Skeletal muscle tissue (tissue), 4 donors: ENCODE results near the gene NFKBIZ. TPM values are rescaled to one million over a fixed set of nuclear protein-coding genes. Genes with fewer than 3 reads are reported as not detected.
"Not testable (repeated sequence)": the region's sequence is repeated elsewhere in the genome, so short reads cannot be mapped to it uniquely, and the experiment has no call there.

Experiments used
- H3K27ac ChIP-seq: one replicate; pipeline ENCODE4 v1.7.0; 2013; ENCODE audit warnings: mild to moderate bottlenecking, low read depth, low read length, inconsistent platforms
- H3K27me3 ChIP-seq, 3 donors: one replicate each; pipeline ENCODE4 v1.7.0; 2013; ENCODE audit warnings: low read length in 3 of 3; ENCODE audit not compliant: control insufficient read depth in 3 of 3, insufficient read depth in 3 of 3
- H3K36me3 ChIP-seq, 3 donors: one replicate each; pipeline ENCODE4 v1.7.0; 2013; ENCODE audit warnings: low read length in 3 of 3; ENCODE audit not compliant: control insufficient read depth in 3 of 3, insufficient read depth in 3 of 3
- H3K4me1 ChIP-seq, 3 donors: one replicate each; pipeline ENCODE4 v1.7.0; 2013; ENCODE audit warnings: low read length in 3 of 3, mild to moderate bottlenecking in 3 of 3; ENCODE audit not compliant: control insufficient read depth in 3 of 3, insufficient read depth in 3 of 3
- H3K4me3 ChIP-seq, 3 donors: one replicate each; pipeline ENCODE4 v1.7.0; 2013; ENCODE audit warnings: low read length in 3 of 3
- H3K9ac ChIP-seq, 3 donors: one replicate each; pipeline ENCODE4 v1.7.0; 2013; ENCODE audit warnings: low read length in 3 of 3, mild to moderate bottlenecking in 3 of 3, moderate library complexity in 2 of 3, low read depth in 1 of 3
- H3K9me3 ChIP-seq, 3 donors: one replicate each; pipeline ENCODE4 v1.7.0; 2013; ENCODE audit warnings: low read length in 3 of 3; ENCODE audit not compliant: control insufficient read depth in 3 of 3
- total RNA-seq: library from RNA; depleted of rRNA; stranded (reverse); fragments of >200 nt; gene quantifications from one replicate; pipeline ENCODE4 v1.2.3, GENCODE V29; 2014
- donor health status: Osteomylitis.

The NFKBIZ gene
- total RNA-seq, 1 donor from 2014 or later, result 7.8 TPM

DNA sequence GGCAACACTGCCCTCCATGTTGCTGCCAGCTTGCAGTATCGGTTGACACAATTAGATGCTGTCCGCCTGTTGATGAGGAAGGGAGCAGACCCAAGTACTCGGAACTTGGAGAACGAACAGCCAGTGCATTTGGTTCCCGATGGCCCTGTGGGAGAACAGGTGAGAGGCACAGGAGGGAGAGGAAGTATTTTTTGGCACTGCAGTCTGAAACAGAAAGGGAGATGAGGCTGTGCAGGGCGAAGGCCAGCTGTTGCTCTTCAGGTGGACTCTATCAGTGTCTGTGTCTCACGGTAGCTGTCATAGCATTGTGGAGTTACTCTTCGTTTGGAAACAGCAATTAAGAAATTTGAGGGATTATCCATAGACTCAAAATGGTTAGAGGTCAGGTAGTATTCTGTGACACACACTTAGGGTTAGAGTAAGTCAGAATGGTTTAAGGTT, 8.0 kb downstream of the NFKBIZ start:
- Histone ChIP-seq H3K27me3 (no peaks in the 10 kb centered on the region), H3K4me3 (no peak overlapping the region), H3K27ac (no peak overlapping the region), H3K36me3 (peaks cover 44 to 77% (median 73%) of the 10 kb centered on the region in 3 donors), H3K9ac (no peak overlapping the region), H3K9me3 (no peaks in the 10 kb centered on the region), H3K4me1 (no peaks in the 10 kb centered on the region)

DNA sequence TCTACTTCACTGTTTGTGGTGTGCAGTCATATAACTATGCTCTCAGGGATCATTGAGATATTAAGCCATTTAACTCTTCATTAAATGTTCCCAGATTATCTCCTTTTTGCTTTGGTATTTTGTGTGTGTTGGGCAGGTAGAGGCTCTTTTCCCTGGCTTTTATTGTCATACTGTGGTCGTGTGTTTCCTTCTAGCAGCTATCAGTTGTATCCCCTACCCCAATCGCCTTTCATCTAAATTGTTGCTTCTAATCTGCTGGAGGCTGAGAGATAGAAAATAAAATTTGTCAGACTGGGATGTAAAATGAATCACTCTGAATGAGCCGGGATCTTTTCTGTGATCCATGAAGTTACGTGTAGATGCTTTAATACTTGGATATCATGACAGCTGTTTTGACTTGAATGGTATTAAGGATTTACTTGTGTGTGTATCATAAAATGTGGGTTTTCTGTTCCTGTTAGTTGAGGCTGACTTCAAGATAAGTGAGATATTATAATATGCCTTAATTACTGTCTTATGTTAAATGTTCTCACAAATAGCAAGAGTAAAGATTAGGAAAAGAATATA, 9.2 kb downstream of the NFKBIZ start:
- Histone ChIP-seq H3K4me3 (no peak overlapping the region), H3K4me1 (no peaks in the 10 kb centered on the region)

DNA sequence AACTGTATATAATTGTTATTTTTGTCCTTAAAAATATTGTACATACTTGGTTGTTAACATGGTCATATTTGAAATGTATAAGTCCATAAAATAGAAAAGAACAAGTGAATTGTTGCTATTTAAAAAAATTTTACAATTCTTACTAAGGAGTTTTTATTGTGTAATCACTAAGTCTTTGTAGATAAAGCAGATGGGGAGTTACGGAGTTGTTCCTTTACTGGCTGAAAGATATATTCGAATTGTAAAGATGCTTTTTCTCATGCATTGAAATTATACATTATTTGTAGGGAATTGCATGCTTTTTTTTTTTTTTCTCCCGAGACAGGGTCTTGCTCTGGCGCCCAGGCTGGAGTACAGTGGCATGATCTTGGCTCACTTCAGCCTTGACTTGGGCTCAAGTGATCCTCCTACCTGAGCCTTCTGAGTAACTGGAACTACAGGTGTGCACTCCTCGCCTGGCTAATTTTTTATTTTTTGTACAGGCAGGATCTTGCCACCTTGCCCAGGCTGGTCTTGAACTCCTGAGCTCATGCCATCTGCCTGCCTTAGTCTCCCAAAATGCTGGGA, 10.7 kb downstream of the NFKBIZ start:
- no peaks in the 10 kb centered on the region for H3K27me3 ChIP-seq
- peaks cover 22 to 52% (median 47%) of the 10 kb centered on the region in 3 donors for H3K36me3 ChIP-seq
- no peak overlapping the region for H3K9ac ChIP-seq

More for the DNA sequence above, 9.2 kb downstream of the NFKBIZ start:
- Histone ChIP-seq H3K36me3 (peaks cover 32 to 66% (median 61%) of the 10 kb centered on the region in 3 donors), H3K27me3 (no peaks in the 10 kb centered on the region), H3K27ac (no peak overlapping the region), H3K9me3 (no peaks in the 10 kb centered on the region), H3K9ac (no peak overlapping the region)

DNA sequence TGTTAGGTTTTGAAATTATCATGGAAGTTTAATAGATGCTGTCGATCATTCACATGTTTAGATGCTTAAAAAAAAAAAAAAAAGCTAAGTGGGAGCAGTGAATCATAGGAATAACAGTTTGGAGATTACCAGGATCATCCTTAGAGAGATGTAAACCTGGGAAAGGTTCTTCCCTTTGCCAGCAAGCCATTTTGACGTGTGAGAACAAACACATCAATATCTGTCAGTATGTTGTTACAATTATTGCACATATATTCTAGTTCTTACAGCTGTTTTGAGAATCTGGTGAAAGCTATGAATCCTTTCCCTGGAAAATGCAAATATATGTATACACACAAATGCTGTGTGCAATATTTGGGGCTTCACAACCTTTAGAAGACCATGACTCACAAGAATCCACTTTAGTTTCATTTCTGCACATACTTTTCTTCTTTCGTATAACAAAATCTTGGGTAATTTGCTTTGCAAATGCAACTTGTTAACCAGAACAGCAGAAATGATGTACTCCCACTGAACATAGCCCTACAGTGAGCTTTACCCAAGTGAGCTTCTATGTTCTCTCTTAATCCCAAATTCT, 12.0 kb downstream of the NFKBIZ start:
- H3K4me1 ChIP-seq, result no peaks in the 10 kb centered on the region
- H3K4me3 ChIP-seq, result no peak overlapping the region
- H3K9ac ChIP-seq, result no peak overlapping the region
- no peaks in the 10 kb centered on the region for H3K27me3 ChIP-seq
- peaks cover 14 to 42% (median 35%) of the 10 kb centered on the region in 3 donors for H3K36me3 ChIP-seq
- no peaks in the 10 kb centered on the region for H3K9me3 ChIP-seq
- H3K27ac ChIP-seq, result no peak overlapping the region

More for the DNA sequence above, 10.7 kb downstream of the NFKBIZ start:
- Histone ChIP-seq H3K9me3 (no peaks in the 10 kb centered on the region), H3K27ac (no peak overlapping the region), H3K4me1 (no peaks in the 10 kb centered on the region), H3K4me3 (no peak overlapping the region)

DNA sequence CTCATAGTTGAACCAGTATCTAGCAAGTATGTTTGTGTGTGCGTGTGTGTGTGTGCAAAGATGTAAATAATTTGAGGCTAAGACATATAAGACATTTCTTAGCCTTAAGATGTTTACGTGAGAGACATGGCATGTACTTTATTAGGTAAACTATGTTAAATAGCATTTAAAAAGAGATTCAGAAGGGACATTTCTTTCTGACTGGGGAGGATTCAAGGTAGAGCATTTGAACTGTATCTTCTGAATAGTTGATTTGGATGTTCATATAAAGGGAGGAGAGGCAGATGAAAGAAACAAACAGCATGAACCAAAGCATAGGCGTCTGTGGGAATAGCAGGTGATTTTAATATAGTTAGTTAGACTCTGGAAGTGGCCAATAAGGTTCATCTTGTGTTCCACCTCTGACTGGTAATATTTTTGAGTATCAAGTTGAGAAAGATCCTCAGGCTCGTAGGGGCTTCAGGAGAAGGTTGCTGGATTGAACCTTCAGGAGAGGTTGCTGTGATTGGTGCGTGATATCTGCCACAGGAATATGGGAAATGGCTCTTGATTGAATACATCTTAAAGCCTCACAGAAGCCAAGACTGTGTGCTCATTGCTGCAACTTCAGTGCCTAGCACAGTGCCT, 12.6 kb downstream of the NFKBIZ start:
- no peaks in the 10 kb centered on the region for H3K9me3 ChIP-seq
- no peak overlapping the region for H3K9ac ChIP-seq
- H3K36me3 ChIP-seq, result peaks cover 14 to 37% (median 29%) of the 10 kb centered on the region in 3 donors
- H3K4me1 ChIP-seq, result no peaks in the 10 kb centered on the region
- H3K4me3 ChIP-seq, result no peak overlapping the region
- H3K27me3 ChIP-seq, result no peaks in the 10 kb centered on the region
- H3K27ac ChIP-seq, result no peak overlapping the region

DNA sequence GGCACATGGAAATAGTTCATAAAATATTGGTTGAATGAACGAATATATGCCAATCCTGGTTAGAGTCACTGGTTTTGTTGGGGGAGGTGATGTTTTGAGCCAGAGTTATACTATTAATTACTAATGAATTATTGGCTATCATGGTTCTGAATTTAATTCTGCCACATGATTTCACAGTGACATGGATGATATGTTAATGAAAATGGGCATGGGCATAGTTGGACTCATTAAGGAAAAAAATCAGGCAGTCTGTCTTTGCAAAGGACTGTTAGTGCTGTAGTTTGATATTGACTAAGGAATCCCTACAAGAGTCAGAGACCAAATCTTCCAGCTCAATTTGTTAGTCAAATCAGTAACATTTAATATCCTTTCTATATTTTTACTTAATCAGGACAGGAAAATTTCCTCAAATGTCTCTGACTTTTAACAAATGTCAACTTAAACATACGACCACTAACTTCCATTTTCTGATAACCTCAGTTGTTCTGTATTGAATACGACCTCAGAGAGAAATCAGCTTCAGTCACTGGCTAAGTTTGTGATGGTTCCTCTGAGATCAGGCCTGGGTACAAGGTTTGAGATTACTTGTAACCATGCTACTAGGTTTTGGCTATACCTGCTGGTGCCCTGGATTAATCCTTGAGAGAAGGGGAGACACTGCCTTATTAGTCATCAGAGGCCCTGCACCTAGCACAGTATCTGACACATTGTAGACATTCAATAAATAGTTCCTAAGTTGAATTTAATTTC, 13.3 kb downstream of the NFKBIZ start:
- Histone ChIP-seq H3K4me1 (no peaks in the 10 kb centered on the region), H3K9ac (no peak overlapping the region), H3K4me3 (no peak overlapping the region), H3K36me3 (peaks cover 8 to 30% (median 23%) of the 10 kb centered on the region in 3 donors), H3K9me3 (no peaks in the 10 kb centered on the region), H3K27ac (no peak overlapping the region), H3K27me3 (no peaks in the 10 kb centered on the region)

DNA sequence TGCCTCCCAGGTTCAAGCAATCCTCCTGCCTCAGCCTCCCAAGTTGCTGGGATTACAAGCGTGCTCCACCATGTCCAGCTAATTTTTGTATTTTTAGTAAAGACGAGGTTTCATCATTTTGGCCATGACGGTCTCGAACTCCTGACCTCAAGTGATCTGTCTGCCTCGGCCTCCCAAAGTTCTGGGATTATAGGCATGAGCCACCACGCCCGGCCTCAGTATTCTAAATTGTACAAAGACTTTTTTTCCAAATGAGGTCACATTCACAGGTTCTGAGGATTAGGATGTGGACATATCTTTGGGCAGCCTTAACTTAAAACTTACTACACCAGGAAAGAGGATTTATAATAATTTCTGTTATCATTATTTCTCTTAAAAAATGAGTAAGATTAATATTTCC, 15.6 kb downstream of the NFKBIZ start:
- H3K9me3 ChIP-seq, H3K27ac ChIP-seq, H3K4me1 ChIP-seq, H3K9ac ChIP-seq, H3K27me3 ChIP-seq, H3K4me3 ChIP-seq: not testable (repeated sequence)
- H3K36me3 ChIP-seq, result peaks cover 3 to 14% (median 4%) of the 10 kb centered on the region in 3 donors

DNA sequence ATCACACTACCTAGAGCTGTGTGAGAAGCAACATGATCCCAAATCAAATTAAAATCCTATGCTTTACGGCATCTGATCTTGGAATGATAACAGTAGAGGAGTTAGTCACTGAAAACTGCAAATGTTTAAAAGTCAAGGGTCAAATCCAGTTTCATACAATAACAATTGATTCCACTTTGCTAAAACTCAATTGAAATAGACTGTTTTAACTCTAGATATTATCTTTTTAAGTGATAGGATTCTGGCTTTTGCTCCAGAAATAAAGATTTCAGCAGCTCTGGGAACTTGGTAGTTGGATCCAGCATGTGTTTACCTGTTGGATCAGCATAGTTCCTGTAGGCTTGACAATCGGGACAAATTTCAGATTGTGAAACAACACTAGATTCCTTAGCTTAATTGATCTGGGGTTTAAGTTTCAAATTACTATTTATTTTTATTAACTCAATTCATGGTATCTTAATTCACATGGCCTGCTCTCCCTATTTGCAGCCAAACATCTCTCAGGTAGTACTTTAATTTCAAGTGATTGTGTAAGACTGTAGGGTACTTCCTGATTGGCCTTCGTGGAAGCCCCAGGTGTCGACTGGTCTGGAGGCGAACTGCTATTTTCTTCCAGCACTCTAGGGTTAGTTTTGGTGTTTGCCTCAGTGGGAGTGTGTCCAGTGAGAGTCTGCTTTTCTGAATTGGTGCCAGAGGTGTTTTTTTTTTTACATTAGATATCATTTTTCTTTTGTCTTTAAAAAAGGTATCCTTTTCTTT, 16.6 kb downstream of the NFKBIZ start:
- peaks cover 0 to 2% (median 0%) of the 10 kb centered on the region in 3 donors for H3K4me1 ChIP-seq
- no peaks in the 10 kb centered on the region for H3K9me3 ChIP-seq
- H3K27me3 ChIP-seq, result no peaks in the 10 kb centered on the region
- no peak overlapping the region for H3K4me3 ChIP-seq
- H3K36me3 ChIP-seq, result peaks cover 0 to 6% (median 0%) of the 10 kb centered on the region in 3 donors
- no peak overlapping the region for H3K9ac ChIP-seq
- no peak overlapping the region for H3K27ac ChIP-seq

DNA sequence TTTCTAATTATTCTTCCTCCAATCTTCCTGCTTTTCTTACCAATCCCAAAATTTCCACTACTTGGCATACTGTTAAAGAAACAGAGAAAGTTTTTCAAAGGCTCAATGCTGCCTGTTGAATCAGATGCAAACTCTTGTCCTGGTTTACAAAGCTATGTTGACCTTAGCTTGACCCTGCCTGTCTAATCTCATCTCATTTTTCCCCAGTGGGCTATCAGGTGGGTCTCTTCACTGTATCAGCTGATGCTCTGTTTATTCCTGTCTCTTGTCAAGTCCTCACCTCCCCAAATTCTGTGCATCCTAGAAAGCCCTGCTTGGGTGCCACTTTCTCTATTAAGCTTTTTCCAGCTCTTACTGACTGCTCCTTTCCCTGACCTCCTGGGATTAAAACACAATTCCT, 18.2 kb downstream of the NFKBIZ start:
- H3K9me3 ChIP-seq, result no peaks in the 10 kb centered on the region
- no peak overlapping the region for H3K27ac ChIP-seq
- H3K36me3 ChIP-seq, result no peaks in the 10 kb centered on the region
- H3K9ac ChIP-seq, result no peak overlapping the region
- no peaks in the 10 kb centered on the region for H3K27me3 ChIP-seq
- H3K4me1 ChIP-seq, result peaks cover 0 to 2% (median 0%) of the 10 kb centered on the region in 3 donors
- H3K4me3 ChIP-seq, result no peak overlapping the region
